ENCODE measurements around the gene MED10.
"Not testable (repeated sequence)": the region's sequence is repeated elsewhere in the genome, so short reads cannot be mapped to it uniquely, and the experiment has no call there.

MED10 gene

DNA sequence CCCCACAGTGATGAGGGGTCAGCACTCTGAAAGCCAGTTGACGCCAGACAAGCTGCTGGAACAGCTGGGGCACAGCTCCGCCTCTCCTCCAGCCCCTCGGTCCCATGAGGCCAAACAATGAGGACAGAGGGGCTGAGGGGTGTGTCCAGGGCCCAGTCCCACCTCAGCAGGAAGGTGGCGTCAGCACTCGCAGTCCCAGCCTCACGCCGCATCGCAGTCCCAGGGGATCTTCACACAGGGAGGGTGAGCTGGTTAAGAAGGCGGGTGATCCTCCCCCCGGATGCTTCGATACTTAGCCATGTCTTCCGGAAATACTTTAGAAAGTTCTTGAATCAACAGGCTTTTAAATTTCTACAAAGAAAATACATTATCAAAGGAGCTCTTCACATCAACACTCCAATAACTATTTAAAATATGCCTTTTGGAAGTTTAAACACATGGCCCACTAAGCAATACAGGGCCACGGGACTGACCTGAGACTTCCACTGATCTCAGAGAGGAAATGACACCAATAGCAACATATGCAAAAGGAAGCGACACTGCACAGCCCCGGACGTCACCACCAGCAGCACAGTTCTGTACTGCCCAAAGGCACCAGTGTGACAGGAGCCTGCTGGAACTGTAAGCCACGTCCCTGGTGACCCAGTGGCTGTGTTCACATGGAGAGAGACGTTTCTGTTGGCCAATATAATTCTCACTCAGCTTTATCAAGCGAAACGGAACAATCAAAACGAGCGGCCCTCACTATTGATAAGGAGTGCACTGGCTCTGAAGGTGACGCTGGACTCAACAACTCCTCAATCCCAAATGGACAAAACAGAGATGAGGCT, 5.9 kb downstream of the MED10 start:
- no peak overlapping the region for H3K9ac ChIP-seq (ENCODE audit: low read depth, low read length)
- WGBS = 91% methylated on average over 23 of the region's 23 CpGs
- no peak overlapping the region for H3K27ac ChIP-seq (ENCODE audit: low read depth, low read length)
- H3K36me3 ChIP-seq (ENCODE audit: insufficient read depth, low read length) = peaks cover 88% of the 10 kb centered on the region
- no peaks in the 10 kb centered on the region for H3K9me3 ChIP-seq (ENCODE audit: insufficient read depth, low read depth, low read length)
- no peaks in the 10 kb centered on the region; the same call in 1 of the 2 replicates for H3K4me1 ChIP-seq (ENCODE audit: insufficient read depth, low read length)
- no peaks in the 10 kb centered on the region for H3K27me3 ChIP-seq (ENCODE audit: insufficient read depth, low read length)
- H3K4me3 ChIP-seq (ENCODE audit: low read length) = no peak overlapping the region

DNA sequence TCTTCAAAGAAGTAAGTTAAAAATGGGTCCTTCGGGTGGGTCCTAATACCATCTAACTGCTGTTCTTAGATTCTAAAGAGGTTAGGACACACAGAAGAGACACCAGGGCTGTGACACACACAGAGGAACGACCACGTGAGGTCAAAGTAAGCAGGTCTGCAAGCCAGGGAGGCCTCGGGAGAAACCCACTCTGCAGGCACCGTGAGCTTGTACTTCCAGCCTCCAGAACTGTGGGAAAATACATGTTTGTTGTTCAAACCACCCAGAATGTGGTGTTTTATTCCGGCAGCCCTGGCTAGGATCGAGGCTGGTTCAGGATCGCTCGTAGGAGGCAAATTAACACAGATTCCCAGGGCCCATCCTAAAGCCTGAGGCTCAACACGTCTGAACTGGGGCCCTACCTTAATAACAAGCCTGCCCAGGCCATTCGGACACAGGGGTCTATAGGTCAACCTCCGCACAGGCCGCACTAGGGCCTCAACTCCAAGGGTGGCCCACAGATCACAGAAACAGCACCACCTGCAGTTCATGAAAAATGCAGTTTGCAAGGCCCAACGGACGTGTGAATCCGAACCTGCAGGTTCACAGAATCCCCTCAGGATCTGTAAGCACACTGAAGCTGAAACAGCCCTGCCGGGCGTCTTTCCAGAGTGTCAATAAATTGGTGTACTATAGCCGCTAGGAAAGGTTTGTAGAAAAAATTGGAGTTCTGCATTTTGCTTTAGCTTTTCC, 7.1 kb downstream of the MED10 start:
- Histone ChIP-seq H3K27me3 (ENCODE audit: insufficient read depth, low read length) (no peaks in the 10 kb centered on the region), H3K4me3 (ENCODE audit: low read length) (no peak overlapping the region), H3K9ac (ENCODE audit: low read depth, low read length) (no peak overlapping the region), H3K4me1 (ENCODE audit: insufficient read depth, low read length) (no peaks in the 10 kb centered on the region), H3K9me3 (ENCODE audit: insufficient read depth, low read depth, low read length) (no peaks in the 10 kb centered on the region), H3K36me3 (ENCODE audit: insufficient read depth, low read length) (peaks cover 79% of the 10 kb centered on the region), H3K27ac (ENCODE audit: low read depth, low read length) (no peak overlapping the region)
- 94% methylated on average over 19 of the region's 19 CpGs for WGBS

DNA sequence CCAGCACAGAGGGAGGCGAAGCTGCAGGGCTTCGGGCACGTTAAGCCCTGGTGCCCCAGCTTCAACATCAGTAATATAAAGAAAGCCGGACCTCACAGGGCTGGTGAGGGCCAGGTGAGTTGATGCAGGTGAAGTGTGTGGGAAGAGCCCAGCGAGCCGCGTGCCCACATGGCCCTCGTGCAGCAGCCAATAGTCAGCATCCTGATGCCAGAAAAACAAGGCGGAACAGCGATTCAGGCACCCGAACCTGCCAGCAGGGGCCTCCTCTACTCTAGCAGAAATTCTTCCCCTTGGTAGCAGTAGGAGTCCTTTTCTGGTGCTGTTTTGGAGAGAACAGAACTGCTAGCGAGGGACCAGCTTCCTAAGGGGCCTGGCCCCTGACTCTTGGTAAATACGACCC, 7.8 kb downstream of the MED10 start:
- no peak overlapping the region for H3K27ac ChIP-seq (ENCODE audit: low read depth, low read length)
- H3K36me3 ChIP-seq (ENCODE audit: insufficient read depth, low read length) = peaks cover 74% of the 10 kb centered on the region
- 92% methylated on average over 13 of the region's 13 CpGs for WGBS
- no peaks in the 10 kb centered on the region for H3K9me3 ChIP-seq (ENCODE audit: insufficient read depth, low read depth, low read length)
- H3K4me3 ChIP-seq (ENCODE audit: low read length) = no peak overlapping the region
- H3K4me1 ChIP-seq (ENCODE audit: insufficient read depth, low read length) = no peaks in the 10 kb centered on the region
- no peaks in the 10 kb centered on the region for H3K27me3 ChIP-seq (ENCODE audit: insufficient read depth, low read length)
- H3K9ac ChIP-seq (ENCODE audit: low read depth, low read length) = no peak overlapping the region

DNA sequence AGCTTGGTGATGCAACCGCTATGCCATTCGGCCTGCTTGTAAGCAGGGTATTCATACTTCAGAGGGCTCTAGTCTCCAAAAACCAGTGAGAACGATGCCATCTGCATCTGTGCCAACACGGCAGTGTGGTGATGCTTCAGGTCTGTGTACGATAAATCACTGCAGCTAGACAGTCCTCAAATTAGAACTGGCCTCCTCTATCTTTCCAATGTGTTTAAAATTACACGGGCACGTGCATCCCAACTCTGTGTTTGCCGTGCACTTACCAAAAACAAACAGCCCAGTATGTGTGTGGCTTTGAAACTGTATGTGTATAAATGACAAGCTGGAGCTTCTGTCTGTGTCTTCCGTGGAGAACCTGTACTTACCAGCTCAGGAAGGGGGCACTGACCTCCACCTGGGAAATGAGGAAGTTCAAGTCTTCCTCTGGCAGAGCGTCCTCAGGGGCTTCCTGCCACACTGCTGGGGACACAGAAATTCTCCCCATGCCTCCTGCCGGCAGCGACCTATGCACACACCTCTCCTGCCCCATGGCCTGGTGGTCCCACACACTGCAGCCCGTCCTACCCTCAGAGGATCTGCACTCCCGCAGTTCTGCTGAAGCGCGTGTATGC, 12.3 kb downstream of the MED10 start:
- H3K36me3 ChIP-seq (ENCODE audit: insufficient read depth, low read length) = peaks cover 29% of the 10 kb centered on the region
- H3K9ac ChIP-seq (ENCODE audit: low read depth, low read length) = no peak overlapping the region
- 93% methylated on average over 16 of the region's 16 CpGs for WGBS
- H3K4me3 ChIP-seq (ENCODE audit: low read length) = no peak overlapping the region
- H3K27me3 ChIP-seq (ENCODE audit: insufficient read depth, low read length) = no peaks in the 10 kb centered on the region
- no peak overlapping the region for H3K27ac ChIP-seq (ENCODE audit: low read depth, low read length)
- no peaks in the 10 kb centered on the region for H3K9me3 ChIP-seq (ENCODE audit: insufficient read depth, low read depth, low read length)
- H3K4me1 ChIP-seq (ENCODE audit: insufficient read depth, low read length) = no peaks in the 10 kb centered on the region

DNA sequence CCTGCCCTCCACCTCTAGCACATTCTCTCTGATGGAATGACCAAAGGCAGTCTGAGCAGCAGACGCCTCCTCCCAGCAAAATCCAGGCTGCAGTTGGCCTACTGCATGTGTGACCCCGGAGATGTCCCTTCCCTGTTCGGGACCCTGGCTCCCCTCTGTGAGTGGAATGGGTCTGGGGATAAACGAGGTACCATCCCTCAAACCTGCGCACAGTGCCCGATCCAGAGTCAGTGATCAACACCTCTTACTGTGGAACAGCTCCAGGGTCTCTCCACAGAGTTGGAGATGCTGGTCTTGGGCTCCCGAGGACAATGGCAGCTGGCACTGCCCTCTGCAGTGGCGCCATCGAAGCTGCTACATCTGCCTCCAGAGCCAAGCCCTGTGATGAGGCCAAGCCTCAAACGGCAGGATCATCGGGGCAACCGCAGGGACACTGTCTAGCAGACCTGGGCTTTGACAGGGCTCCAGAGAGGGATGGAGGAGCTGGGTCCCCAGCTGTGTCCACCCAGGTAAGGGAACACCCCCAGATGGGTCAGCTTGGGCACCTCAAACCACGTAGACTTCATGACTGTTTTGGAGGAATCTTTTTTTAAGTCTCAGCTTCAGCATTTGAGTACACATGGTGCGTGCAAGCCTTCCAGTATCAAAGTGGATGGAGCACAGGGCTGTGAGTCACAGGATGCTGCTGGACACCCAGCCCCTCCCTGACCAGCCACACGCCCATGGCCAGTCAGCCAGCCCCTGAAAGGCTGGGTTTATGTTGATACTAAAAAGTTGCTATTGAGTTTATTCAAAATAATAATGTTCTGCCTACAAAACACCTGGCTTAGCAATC, 13.0 kb downstream of the MED10 start:
- H3K27ac ChIP-seq (ENCODE audit: low read depth, low read length) = no peak overlapping the region
- no peaks in the 10 kb centered on the region for H3K27me3 ChIP-seq (ENCODE audit: insufficient read depth, low read length)
- H3K9ac ChIP-seq (ENCODE audit: low read depth, low read length) = no peak overlapping the region
- H3K9me3 ChIP-seq (ENCODE audit: insufficient read depth, low read depth, low read length) = no peaks in the 10 kb centered on the region
- no peaks in the 10 kb centered on the region for H3K4me1 ChIP-seq (ENCODE audit: insufficient read depth, low read length)
- no peak overlapping the region for H3K4me3 ChIP-seq (ENCODE audit: low read length)
- H3K36me3 ChIP-seq (ENCODE audit: insufficient read depth, low read length) = peaks cover 22% of the 10 kb centered on the region
- 96% methylated on average over 15 of the region's 15 CpGs for WGBS

DNA sequence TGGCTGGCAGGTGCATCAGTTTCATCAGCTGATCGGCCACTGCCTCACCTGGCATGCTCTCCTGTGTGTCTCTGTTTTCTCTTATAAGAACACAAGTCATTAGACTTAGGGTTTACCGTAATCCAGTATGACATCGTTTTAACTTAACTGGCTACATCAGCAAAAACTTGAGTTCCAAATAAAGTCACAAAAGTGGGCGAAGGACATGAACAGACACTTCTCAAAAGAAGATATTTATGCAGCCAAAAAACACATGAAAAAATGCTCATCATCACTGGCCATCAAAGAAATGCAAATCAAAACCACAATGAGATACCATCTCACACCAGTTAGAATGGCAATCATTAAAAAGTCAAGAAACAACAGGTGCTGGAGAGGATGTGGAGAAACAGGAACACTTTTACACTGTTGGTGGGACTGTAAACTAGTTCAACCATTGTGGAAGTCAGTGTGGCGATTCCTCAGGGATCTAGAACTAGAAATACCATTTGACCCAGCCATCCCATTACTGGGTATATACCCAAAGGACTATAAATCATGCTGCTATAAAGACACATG, 14.8 kb downstream of the MED10 start:
- H3K27me3 ChIP-seq (ENCODE audit: insufficient read depth, low read length); H3K27ac ChIP-seq (ENCODE audit: low read depth, low read length); H3K4me3 ChIP-seq (ENCODE audit: low read length); H3K9ac ChIP-seq (ENCODE audit: low read depth, low read length); H3K4me1 ChIP-seq (ENCODE audit: insufficient read depth, low read length); H3K9me3 ChIP-seq (ENCODE audit: insufficient read depth, low read depth, low read length); H3K36me3 ChIP-seq (ENCODE audit: insufficient read depth, low read length): not testable (repeated sequence)
- WGBS = 93% methylated on average over 4 of the region's 5 CpGs

DNA sequence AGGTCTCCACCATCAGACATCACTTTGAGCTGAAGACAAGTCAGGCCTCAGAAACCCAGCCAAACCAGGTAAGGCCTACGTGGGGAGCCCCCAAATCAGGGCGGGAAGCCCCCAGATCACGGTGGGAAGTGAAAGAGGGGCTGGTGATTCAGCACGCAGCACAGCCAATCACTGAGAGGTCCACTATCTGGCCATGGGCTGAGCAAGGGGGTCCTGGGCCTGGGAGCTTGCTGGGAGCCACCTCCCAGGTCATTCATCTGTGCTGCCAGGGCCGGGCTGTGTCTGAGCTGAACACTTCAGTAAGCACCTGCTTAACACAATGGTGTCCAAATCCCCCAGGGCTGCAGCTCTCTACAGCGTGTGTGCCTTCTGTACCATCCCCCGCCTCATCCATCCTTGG, 15.5 kb downstream of the MED10 start:
- Histone ChIP-seq H3K4me3 (ENCODE audit: low read length) (no peak overlapping the region), H3K9ac (ENCODE audit: low read depth, low read length) (no peak overlapping the region), H3K27me3 (ENCODE audit: insufficient read depth, low read length) (no peaks in the 10 kb centered on the region), H3K36me3 (ENCODE audit: insufficient read depth, low read length) (0 out of 2 replicates have a peak, but pooled peaks cover 2% of the 10 kb centered on the region), H3K9me3 (ENCODE audit: insufficient read depth, low read depth, low read length) (no peaks in the 10 kb centered on the region), H3K27ac (ENCODE audit: low read depth, low read length) (no peak overlapping the region), H3K4me1 (ENCODE audit: insufficient read depth, low read length) (no peaks in the 10 kb centered on the region)
- 94% methylated on average over 7 of the region's 7 CpGs for WGBS

DNA sequence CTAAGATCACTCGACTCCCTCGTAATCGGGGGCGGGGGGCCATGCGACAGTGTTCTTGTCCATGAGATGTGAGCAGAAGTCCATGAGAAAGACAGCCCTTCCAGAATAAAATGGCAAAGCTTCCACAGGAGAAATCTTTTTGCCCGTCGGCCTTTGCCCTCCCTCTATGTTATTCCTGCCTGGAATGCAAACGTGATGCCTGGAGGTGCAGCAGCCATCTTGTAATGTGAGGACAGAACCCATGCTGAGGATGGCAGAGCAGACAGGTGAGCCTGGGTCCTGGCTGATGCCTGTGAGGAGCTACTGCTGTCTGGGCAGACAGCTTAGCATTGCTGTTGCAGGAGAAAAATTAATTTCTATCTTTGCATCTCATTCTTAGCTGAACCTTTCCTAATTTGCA, 17.2 kb downstream of the MED10 start:
- Histone ChIP-seq H3K36me3 (ENCODE audit: insufficient read depth, low read length) (0 out of 2 replicates have a peak, but pooled peaks cover 2% of the 10 kb centered on the region), H3K9ac (ENCODE audit: low read depth, low read length) (no peak overlapping the region), H3K4me1 (ENCODE audit: insufficient read depth, low read length) (no peaks in the 10 kb centered on the region), H3K27ac (ENCODE audit: low read depth, low read length) (no peak overlapping the region), H3K4me3 (ENCODE audit: low read length) (no peak overlapping the region), H3K9me3 (ENCODE audit: insufficient read depth, low read depth, low read length) (no peaks in the 10 kb centered on the region), H3K27me3 (ENCODE audit: insufficient read depth, low read length) (no peaks in the 10 kb centered on the region)
- WGBS = 85% methylated on average over 8 of the region's 8 CpGs

DNA sequence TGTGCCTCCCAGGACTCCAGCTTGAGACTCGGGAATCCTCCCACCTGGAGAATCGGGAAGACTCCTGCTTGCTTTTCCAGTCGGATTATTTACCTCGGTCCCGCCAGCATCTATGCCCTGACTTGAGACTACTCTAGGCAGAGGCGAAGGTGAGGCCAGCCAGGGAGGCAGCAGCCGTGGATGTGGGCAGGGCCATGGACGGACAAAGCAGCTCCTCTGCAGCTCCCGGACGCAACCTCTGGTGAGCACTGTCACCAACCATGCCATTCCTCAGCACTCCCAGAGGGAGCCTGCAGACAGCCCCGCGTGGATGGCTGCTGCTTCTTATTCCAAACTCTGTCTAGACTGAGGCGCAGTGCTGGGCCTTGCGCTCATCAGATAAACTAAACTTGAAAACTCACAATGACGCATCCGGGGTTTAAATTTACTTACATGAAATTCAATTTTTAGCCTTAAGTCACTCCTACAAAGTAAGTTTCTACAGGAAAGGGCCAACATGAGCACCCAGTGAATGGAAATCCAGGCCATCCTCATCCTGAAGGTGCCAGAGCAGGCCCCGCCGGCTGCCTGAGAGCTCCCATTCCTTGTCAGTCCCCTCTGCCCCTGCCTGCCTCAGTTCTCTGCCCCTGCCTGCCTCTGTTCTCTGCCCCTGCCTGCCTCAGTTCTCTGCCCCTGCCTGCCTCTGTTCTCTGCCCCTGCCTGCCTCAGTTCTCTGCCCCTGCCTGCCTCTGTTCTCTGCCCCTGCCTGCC, 17.8 kb downstream of the MED10 start:
- no peaks in the 10 kb centered on the region for H3K4me1 ChIP-seq (ENCODE audit: insufficient read depth, low read length)
- H3K4me3 ChIP-seq (ENCODE audit: low read length) = no peak overlapping the region
- no peaks in the 10 kb centered on the region for H3K9me3 ChIP-seq (ENCODE audit: insufficient read depth, low read depth, low read length)
- no peaks in the 10 kb centered on the region for H3K36me3 ChIP-seq (ENCODE audit: insufficient read depth, low read length)
- no peak overlapping the region for H3K9ac ChIP-seq (ENCODE audit: low read depth, low read length)
- no peak overlapping the region for H3K27ac ChIP-seq (ENCODE audit: low read depth, low read length)
- WGBS = 76% methylated on average over 18 of the region's 18 CpGs
- H3K27me3 ChIP-seq (ENCODE audit: insufficient read depth, low read length) = no peaks in the 10 kb centered on the region

Data from HUES64 (cell line).